ENCODE measurements around the gene CELSR3. TPM values are rescaled to one million over a fixed set of nuclear protein-coding genes. Genes with fewer than 3 reads are reported as not detected.

The CELSR3 gene
- polyA plus RNA-seq, 1 donor from 2014 or later = 0.59 TPM

- peak overlapping the region in 1 of 3 donors; percentile 34 for H3K27ac Mint-ChIP-seq
- H3K36me3 Mint-ChIP-seq = peaks cover 5% of the 10 kb centered on the region
- no peaks in the 10 kb centered on the region for H3K27me3 Mint-ChIP-seq
These were observed 38.7 kb downstream of the CELSR3 start for GRCh38 chr3:48623851-48624547.

GRCh38 chr3:48621461-48621869 is 41.2 kb downstream of the CELSR3 start, which contains the start of gene TMEM89:
Gene TMEM89, minus strand, starts transcription at chr3:48621769. Its CDS starts 13 bp downstream, at chr3:48621756.
- H3K36me3 Mint-ChIP-seq = no peaks in the 10 kb centered on the region
- H3K4me1 Mint-ChIP-seq = peaks cover 0 to 4% (median 0%) of the 10 kb centered on the region in 3 donors
- peak within 1 kb of the TSS in 1 of 3 donors; percentile 76 for H3K27ac Mint-ChIP-seq
- H3K4me3 Mint-ChIP-seq = no peak within 1 kb of the TSS
- H3K27me3 Mint-ChIP-seq = no peaks in the 10 kb centered on the region
- H3K9me3 Mint-ChIP-seq = peaks cover 0 to 8% (median 6%) of the 10 kb centered on the region in 3 donors

More at GRCh38 chr3:48623851-48624547, 38.7 kb downstream of the CELSR3 start:
- H3K9me3 Mint-ChIP-seq = no peaks in the 10 kb centered on the region
- H3K4me3 Mint-ChIP-seq = no peak overlapping the region
- H3K4me1 Mint-ChIP-seq = peaks cover 0 to 4% (median 0%) of the 10 kb centered on the region in 3 donors

GRCh38 chr3:48619541-48620524 is 42.9 kb downstream of the CELSR3 start:
- Mint-ChIP-seq H3K4me3 (no peak overlapping the region), H3K27ac (no peak overlapping the region), H3K36me3 (no peaks in the 10 kb centered on the region), H3K27me3 (no peaks in the 10 kb centered on the region), H3K4me1 (peaks cover 0 to 4% (median 0%) of the 10 kb centered on the region in 3 donors), H3K9me3 (peaks cover 0 to 8% (median 6%) of the 10 kb centered on the region in 3 donors)

GRCh38 chr3:48617559-48617958 is 45.1 kb downstream of the CELSR3 start:
- no peaks in the 10 kb centered on the region for H3K36me3 Mint-ChIP-seq
- H3K9me3 Mint-ChIP-seq = peaks cover 0 to 8% (median 6%) of the 10 kb centered on the region in 3 donors
- no peaks in the 10 kb centered on the region for H3K27me3 Mint-ChIP-seq
- H3K4me3 Mint-ChIP-seq = no peak overlapping the region
- no peak overlapping the region for H3K27ac Mint-ChIP-seq
- H3K4me1 Mint-ChIP-seq = peaks cover 0 to 3% (median 0%) of the 10 kb centered on the region in 3 donors

- Mint-ChIP-seq H3K4me3 (no peak overlapping the region), H3K4me1 (peaks cover 3 to 6% (median 5%) of the 10 kb centered on the region in 3 donors), H3K27me3 (no peaks in the 10 kb centered on the region), H3K36me3 (no peaks in the 10 kb centered on the region), H3K27ac (no peak overlapping the region), H3K9me3 (peaks cover 0 to 8% (median 6%) of the 10 kb centered on the region in 3 donors)
These were observed 48.6 kb downstream of the CELSR3 start for GRCh38 chr3:48614044-48614443.

- peaks cover 0 to 3% (median 3%) of the 10 kb centered on the region in 3 donors for H3K9me3 Mint-ChIP-seq
- H3K36me3 Mint-ChIP-seq = peaks cover 2% of the 10 kb centered on the region
- H3K27ac Mint-ChIP-seq = peak overlapping the region in 1 of 3 donors; percentile 48
- H3K4me1 Mint-ChIP-seq = peaks cover 9 to 13% (median 11%) of the 10 kb centered on the region in 3 donors
- peak overlapping the region in 1 of 4 donors; percentile 71 for H3K4me3 Mint-ChIP-seq
- H3K27me3 Mint-ChIP-seq = no peaks in the 10 kb centered on the region
These were observed 50.4 kb downstream of the CELSR3 start for GRCh38 chr3:48612309-48612708.

- peak within 1 kb of the TSS; percentile 92 to 99 (median 97) for H3K4me3 Mint-ChIP-seq
- no peaks in the 10 kb centered on the region for H3K9me3 Mint-ChIP-seq
- no peaks in the 10 kb centered on the region for H3K27me3 Mint-ChIP-seq
- peaks cover 2% of the 10 kb centered on the region for H3K36me3 Mint-ChIP-seq
- H3K27ac Mint-ChIP-seq = peak within 1 kb of the TSS; percentile 78 to 98 (median 95)
- H3K4me1 Mint-ChIP-seq = peaks cover 9 to 13% (median 11%) of the 10 kb centered on the region in 3 donors
These were observed 53.3 kb downstream of the CELSR3 start, which contains the start of gene UQCRC1 for GRCh38 chr3:48609088-48610005. Gene UQCRC1, minus strand, starts transcription at chr3:48609646. Its CDS starts 26 bp downstream, at chr3:48609620.

GRCh38 chr3:48607519-48607918 is 55.2 kb downstream of the CELSR3 start:
- Mint-ChIP-seq H3K27ac (no peak overlapping the region), H3K4me3 (no peak overlapping the region), H3K9me3 (no peaks in the 10 kb centered on the region)

GRCh38 chr3:48601622-48601994 is 61.1 kb downstream of the CELSR3 start:
- Mint-ChIP-seq H3K9me3 (no peaks in the 10 kb centered on the region), H3K27me3 (no peaks in the 10 kb centered on the region), H3K4me3 (no peak overlapping the region), H3K36me3 (peaks cover 6% of the 10 kb centered on the region), H3K4me1 (peaks cover 0 to 5% (median 0%) of the 10 kb centered on the region in 3 donors), H3K27ac (no peak overlapping the region)

More at GRCh38 chr3:48607519-48607918, 55.2 kb downstream of the CELSR3 start:
- Mint-ChIP-seq H3K27me3 (no peaks in the 10 kb centered on the region), H3K4me1 (peaks cover 11 to 13% (median 13%) of the 10 kb centered on the region in 3 donors), H3K36me3 (peaks cover 4% of the 10 kb centered on the region)

GRCh38 chr3:48600711-48601621 is 61.7 kb downstream of the CELSR3 start:
- Mint-ChIP-seq H3K9me3 (no peaks in the 10 kb centered on the region), H3K27me3 (peaks cover 4% of the 10 kb centered on the region), H3K4me3 (no peak overlapping the region), H3K36me3 (peaks cover 6% of the 10 kb centered on the region), H3K27ac (peak overlapping the region in 1 of 3 donors; percentile 23), H3K4me1 (peaks cover 0 to 5% (median 0%) of the 10 kb centered on the region in 3 donors)

GRCh38 chr3:48599509-48600285 is 63.0 kb downstream of the CELSR3 start:
- Mint-ChIP-seq H3K4me1 (peaks cover 0 to 5% (median 0%) of the 10 kb centered on the region in 3 donors), H3K27ac (peak overlapping the region in 1 of 3 donors; percentile 67), H3K27me3 (peaks cover 10% of the 10 kb centered on the region), H3K4me3 (no peak overlapping the region), H3K9me3 (no peaks in the 10 kb centered on the region), H3K36me3 (peaks cover 6% of the 10 kb centered on the region)

- H3K27me3 Mint-ChIP-seq = peaks cover 14% of the 10 kb centered on the region
- H3K9me3 Mint-ChIP-seq = no peaks in the 10 kb centered on the region
- H3K27ac Mint-ChIP-seq = peak overlapping the region in 1 of 3 donors; percentile 67
- peaks cover 6% of the 10 kb centered on the region for H3K36me3 Mint-ChIP-seq
- peak overlapping the region in 1 of 4 donors; percentile 28 for H3K4me3 Mint-ChIP-seq
- H3K4me1 Mint-ChIP-seq = peaks cover 0 to 5% (median 3%) of the 10 kb centered on the region in 3 donors
These were observed 63.6 kb downstream of the CELSR3 start for GRCh38 chr3:48599077-48599501.

Data from IgD-negative memory B cell (primary cell).